Muscle layer of colon (tissue), 2 donors: Measurements from ENCODE around the gene NUDT10.
"Not testable (repeated sequence)": the region's sequence is repeated elsewhere in the genome, so short reads cannot be mapped to it uniquely, and the experiment has no call there.

Source experiments
- H3K27ac ChIP-seq: one replicate; pipeline ENCODE4 v1.7.0; 2013; ENCODE audit warnings: low read depth, mild to moderate bottlenecking, low read length, moderate library complexity
- H3K27me3 ChIP-seq, 2 donors: one replicate each; pipeline ENCODE4 v1.7.0; 2013; ENCODE audit warnings: low read length in 2 of 2, mild to moderate bottlenecking in 2 of 2; ENCODE audit not compliant: insufficient read depth in 2 of 2, control insufficient read depth in 1 of 2
- H3K36me3 ChIP-seq: one replicate; pipeline ENCODE4 v1.7.0; 2013; ENCODE audit warnings: mild to moderate bottlenecking, low read length; ENCODE audit not compliant: insufficient read depth
- H3K4me1 ChIP-seq: one replicate; pipeline ENCODE4 v1.7.0; 2013; ENCODE audit warnings: mild to moderate bottlenecking, low read length; ENCODE audit not compliant: insufficient read depth
- H3K4me3 ChIP-seq, 2 donors: one replicate each; pipeline ENCODE4 v1.7.0; 2013; ENCODE audit warnings: low read length in 2 of 2, low read depth in 1 of 2, mild to moderate bottlenecking in 1 of 2, moderate library complexity in 1 of 2
- H3K9ac ChIP-seq: one replicate; pipeline ENCODE4 v1.7.0; 2013; ENCODE audit warnings: low read length
- H3K9me3 ChIP-seq: one replicate; pipeline ENCODE4 v1.7.0; 2013; ENCODE audit warnings: mild to moderate bottlenecking, low read length
- donor health status: abdominal sarcoma.
- donor health status: Adenocarcinoma of cecum.

Gene NUDT10

DNA sequence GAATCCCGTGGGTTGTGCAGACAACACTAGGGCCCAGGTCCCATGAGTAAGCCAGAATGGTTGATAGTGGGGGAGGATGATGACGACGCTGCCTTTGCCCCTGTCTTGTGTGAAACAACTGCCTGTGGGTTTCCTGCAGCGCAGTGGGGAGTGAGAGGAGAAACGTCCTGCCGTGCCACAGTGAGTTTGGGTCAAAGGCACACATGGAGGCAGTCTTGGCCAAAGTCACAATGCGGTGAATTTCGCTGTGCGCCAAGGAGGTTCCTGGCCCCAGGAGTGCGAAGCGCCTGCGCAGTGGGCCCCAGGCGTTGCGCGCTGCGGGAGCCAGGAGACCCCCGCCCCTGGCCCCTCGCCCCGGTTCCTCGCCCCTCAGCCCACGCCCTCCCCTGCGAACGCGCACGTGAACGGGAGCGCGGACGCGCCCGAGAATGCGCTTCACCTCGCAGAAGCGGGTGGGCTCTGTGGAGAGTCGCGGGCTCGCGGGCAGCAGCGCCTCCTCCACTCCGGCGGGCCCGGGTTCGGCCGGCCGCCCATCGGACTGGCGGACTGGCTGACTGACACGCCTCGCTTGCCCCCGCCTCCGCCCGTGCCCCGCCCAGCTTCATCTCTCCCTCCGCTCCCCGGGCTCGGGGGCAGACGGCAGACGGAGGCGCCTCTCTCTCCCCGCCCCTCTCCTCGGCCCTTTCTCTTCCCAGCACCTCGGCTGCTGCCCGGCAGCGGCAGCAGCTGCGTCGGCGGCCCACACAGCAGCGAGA is at the start of gene NUDT10:
TSS of gene NUDT10 (plus strand) at position 635 of the 755 bp plus-strand sequence. CDS start 144 bp downstream, outside the sequence.
- peak within 1 kb of the TSS; percentile 32 to 47 for H3K4me3 ChIP-seq
- H3K36me3 ChIP-seq: no peaks in the 10 kb centered on the region
- H3K27me3 ChIP-seq: peaks cover 4 to 6% of the 10 kb centered on the region in 2 donors
- no peak within 1 kb of the TSS for H3K27ac ChIP-seq
- H3K9ac ChIP-seq: no peak within 1 kb of the TSS
- no peaks in the 10 kb centered on the region for H3K4me1 ChIP-seq
- no peaks in the 10 kb centered on the region for H3K9me3 ChIP-seq

DNA sequence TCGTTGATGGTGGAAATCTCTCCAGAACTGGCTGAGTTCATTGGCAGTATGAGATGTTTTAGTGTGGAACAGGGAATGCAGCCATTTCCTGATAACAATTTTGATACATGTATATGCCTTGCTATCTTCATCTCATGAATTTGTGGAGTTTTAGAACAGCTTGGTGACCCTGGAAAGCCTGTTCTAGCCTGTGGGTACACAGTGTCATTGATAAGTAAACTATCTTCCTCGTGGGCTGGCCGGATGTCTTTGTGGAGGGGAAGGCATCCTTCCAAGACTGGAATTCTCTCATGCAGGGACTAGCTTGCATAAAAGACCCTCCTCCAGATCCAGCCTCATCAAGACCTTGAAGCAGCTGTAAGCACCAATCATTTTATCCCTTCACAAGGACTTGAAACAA is 40.2 kb upstream of the NUDT10 start:
- Histone ChIP-seq H3K4me1 (no peaks in the 10 kb centered on the region), H3K4me3 (no peak overlapping the region)

DNA sequence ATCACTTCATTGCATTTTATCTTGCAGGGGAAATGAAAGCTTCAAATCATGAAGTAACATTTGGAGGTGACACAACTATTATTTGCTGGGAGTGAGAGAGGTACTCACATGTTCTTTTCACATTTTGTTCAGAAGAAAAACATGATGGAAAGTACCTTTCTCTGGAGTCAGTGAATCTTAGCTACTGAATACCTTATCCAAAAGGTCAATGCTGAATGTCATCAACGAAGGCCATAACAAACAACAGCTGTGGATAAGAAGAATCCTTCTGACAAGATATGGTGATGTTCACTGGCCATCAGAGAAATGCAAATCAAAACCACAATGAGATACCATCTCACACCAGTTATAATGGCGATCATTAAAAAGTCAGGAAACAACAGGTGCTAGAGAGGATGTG is 36.5 kb upstream of the NUDT10 start:
- Histone ChIP-seq H3K9me3 (no peaks in the 10 kb centered on the region), H3K27ac (no peak overlapping the region), H3K9ac (no peak overlapping the region), H3K36me3 (no peaks in the 10 kb centered on the region), H3K4me1 (no peaks in the 10 kb centered on the region), H3K27me3 (no peaks in the 10 kb centered on the region), H3K4me3 (no peak overlapping the region)

More for the DNA sequence above, 40.2 kb upstream of the NUDT10 start:
- H3K27ac ChIP-seq: no peak overlapping the region
- H3K27me3 ChIP-seq: no peaks in the 10 kb centered on the region
- H3K9ac ChIP-seq: no peak overlapping the region
- H3K36me3 ChIP-seq: no peaks in the 10 kb centered on the region
- H3K9me3 ChIP-seq: no peaks in the 10 kb centered on the region

- no peaks in the 10 kb centered on the region for H3K9me3 ChIP-seq
- no peak overlapping the region for H3K4me3 ChIP-seq
- no peaks in the 10 kb centered on the region for H3K36me3 ChIP-seq
- H3K27ac ChIP-seq: no peak overlapping the region
- H3K27me3 ChIP-seq: no peaks in the 10 kb centered on the region
- H3K4me1 ChIP-seq: no peaks in the 10 kb centered on the region
- no peak overlapping the region for H3K9ac ChIP-seq
Measured at GRCh38 chrX:51316271-51316670, 16.4 kb upstream of the NUDT10 start.

DNA sequence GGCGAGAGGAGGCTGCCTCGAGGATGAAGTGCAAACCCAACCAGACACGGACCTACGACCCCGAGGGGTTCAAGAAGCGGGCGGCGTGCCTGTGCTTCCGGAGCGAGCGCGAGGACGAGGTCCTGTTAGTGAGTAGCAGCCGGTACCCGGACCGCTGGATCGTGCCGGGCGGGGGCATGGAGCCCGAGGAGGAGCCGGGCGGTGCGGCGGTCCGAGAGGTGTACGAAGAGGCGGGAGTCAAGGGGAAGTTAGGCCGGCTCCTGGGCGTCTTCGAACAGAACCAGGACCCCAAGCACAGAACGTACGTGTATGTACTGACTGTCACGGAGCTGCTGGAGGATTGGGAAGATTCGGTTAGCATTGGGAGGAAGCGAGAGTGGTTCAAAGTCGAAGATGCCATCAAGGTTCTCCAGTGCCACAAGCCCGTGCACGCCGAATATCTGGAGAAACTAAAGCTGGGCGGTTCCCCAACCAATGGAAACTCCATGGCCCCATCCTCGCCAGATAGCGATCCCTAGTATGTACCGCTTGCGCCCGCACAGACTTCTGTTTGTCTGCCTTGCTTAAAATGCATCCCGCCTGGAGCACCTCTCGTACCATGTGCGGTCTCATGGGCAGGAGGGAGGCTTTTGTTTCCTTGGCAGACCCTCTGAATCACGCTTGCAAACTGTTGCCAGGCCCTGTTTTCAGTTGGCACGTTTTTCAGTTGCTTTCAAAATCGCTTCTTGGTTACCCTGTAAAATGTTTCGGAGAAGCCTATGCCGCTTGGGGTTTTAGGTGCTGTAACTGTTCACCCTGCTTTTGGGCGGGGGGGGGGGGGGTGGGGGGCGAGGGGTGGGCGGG is 542 bp downstream of the NUDT10 start:
- H3K36me3 ChIP-seq, H3K9me3 ChIP-seq, H3K4me1 ChIP-seq, H3K27me3 ChIP-seq, H3K9ac ChIP-seq, H3K27ac ChIP-seq: not testable (repeated sequence)
- H3K4me3 ChIP-seq: peak overlapping the region in 1 of 2 donors; percentile 32

DNA sequence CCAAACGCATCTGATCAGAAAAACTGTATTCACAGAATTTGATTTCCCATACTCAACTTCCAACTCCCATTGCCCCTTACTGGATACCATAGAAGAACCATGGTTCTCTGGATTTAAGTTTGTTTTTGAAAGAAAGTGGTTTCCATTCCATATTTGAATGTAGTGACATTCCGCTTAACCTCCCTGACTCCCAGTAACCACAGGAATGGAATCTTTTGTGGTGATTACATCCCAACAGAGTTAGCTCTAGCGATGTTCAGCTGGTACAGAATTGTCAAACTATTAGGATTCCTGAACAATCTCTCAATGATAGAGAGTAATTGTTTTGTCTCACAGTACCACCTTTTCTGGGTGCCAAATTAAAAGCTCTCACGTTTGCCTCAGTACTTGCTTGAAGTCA is 1.7 kb downstream of the NUDT10 start:
- Histone ChIP-seq H3K27ac (no peak overlapping the region), H3K4me1 (no peaks in the 10 kb centered on the region), H3K4me3 (no peak overlapping the region), H3K9ac (no peak overlapping the region), H3K9me3 (no peaks in the 10 kb centered on the region), H3K36me3 (no peaks in the 10 kb centered on the region), H3K27me3 (peaks cover 4 to 6% of the 10 kb centered on the region in 2 donors)

GRCh38 chrX:51336584-51336983 is 4.0 kb downstream of the NUDT10 start:
- no peaks in the 10 kb centered on the region for H3K4me1 ChIP-seq

DNA sequence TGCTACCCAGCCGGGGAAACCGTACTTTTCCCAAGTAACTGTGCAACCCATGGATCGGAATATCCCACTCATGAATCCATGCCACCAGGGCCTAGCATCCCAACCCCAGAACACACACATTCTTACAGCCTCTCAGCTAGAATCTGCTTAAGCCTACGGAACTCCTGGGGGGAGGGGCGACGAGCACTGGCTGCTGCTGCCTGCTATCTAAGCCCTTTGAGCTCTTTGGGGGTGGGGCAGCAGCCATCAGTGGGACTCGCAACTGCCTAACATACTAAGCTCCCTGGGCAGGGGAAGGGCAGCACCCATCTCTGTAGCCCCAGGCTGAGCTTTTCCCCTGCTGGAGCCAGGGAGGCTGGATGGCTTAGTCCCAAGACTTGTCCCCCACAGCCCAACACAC is 28.6 kb downstream of the NUDT10 start:
- Histone ChIP-seq H3K9ac (no peak overlapping the region), H3K4me3 (no peak overlapping the region), H3K36me3 (no peaks in the 10 kb centered on the region), H3K4me1 (no peaks in the 10 kb centered on the region), H3K27me3 (no peaks in the 10 kb centered on the region), H3K9me3 (no peaks in the 10 kb centered on the region), H3K27ac (no peak overlapping the region)

More at GRCh38 chrX:51336584-51336983, 4.0 kb downstream of the NUDT10 start:
- Histone ChIP-seq H3K9me3 (no peaks in the 10 kb centered on the region), H3K27me3 (peaks cover 4 to 11% of the 10 kb centered on the region in 2 donors), H3K9ac (no peak overlapping the region), H3K4me3 (no peak overlapping the region), H3K27ac (no peak overlapping the region), H3K36me3 (no peaks in the 10 kb centered on the region)

DNA sequence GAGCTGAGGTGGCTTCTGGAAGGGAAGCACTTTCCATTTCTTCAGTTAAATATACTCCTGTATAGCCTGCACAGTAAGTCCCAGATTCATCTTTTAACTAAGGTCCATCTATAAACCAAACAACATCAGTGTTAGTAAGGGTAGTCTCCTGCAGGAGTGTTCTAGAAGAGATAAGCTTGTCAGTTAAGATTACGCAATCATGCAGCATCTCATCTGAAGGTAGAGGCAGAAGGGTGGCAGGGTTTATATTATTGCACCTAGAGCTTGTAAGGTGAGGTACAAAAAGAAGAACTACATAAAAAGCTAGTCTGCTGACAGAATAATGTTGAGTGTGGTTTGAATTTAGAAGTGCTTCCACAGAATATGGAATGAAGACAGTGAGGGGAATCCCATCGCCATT is 44.0 kb downstream of the NUDT10 start:
- Histone ChIP-seq H3K9ac (no peak overlapping the region), H3K36me3 (no peaks in the 10 kb centered on the region), H3K4me1 (no peaks in the 10 kb centered on the region), H3K9me3 (no peaks in the 10 kb centered on the region), H3K27me3 (no peaks in the 10 kb centered on the region), H3K27ac (no peak overlapping the region), H3K4me3 (no peak overlapping the region)
